Epithelial cell of proximal tubule (primary cell): ENCODE data around the gene STK33. TPM values are rescaled to one million over a fixed set of nuclear protein-coding genes. Genes with fewer than 3 reads are reported as not detected.

Source experiments
- DNase-seq: peaks from one replicate; pipeline ENCODE4 v3.0.0-alpha.2; 2011; ENCODE audit warnings: low read depth
- H3K4me3 ChIP-seq: 2 replicates; pipeline ENCODE4 v1.5.1; 2011; ENCODE audit warnings: low read depth, mild to moderate bottlenecking, low read length
- CTCF ChIP-seq: conservative IDR thresholded peaks from 2 replicates; pipeline ENCODE4 v1.5.1; 2012; ENCODE audit warnings: low read depth, mild to moderate bottlenecking, low read length
- total RNA-seq: library from RNA; depleted of rRNA; stranded (reverse); fragments of >200 nt; gene quantifications from 2 replicates; pipeline ENCODE4 v1.2.3, GENCODE V29; 2015

Gene STK33
- total RNA-seq, 1 donor from 2014 or later: 14.4 TPM

GRCh38 chr11:8533332-8533731 lies 60.7 kb downstream of the STK33 start:
- H3K4me3 ChIP-seq: no peak overlapping the region
- DNase-seq: peak; percentile 3
- TF ChIP-seq CTCF: peak; percentile 40

GRCh38 chr11:8532475-8532874 lies 61.6 kb downstream of the STK33 start:
- no peak for TF ChIP-seq CTCF
- DNase-seq: no peak
- H3K4me3 ChIP-seq: no peak overlapping the region

GRCh38 chr11:8531982-8532381 lies 62.0 kb downstream of the STK33 start:
- DNase-seq: no peak
- TF ChIP-seq CTCF: no peak
- H3K4me3 ChIP-seq: no peak overlapping the region

GRCh38 chr11:8531312-8531711 lies 62.7 kb downstream of the STK33 start:
- no peak overlapping the region for H3K4me3 ChIP-seq
- TF ChIP-seq CTCF: no peak
- no peak for DNase-seq

GRCh38 chr11:8527939-8528338 lies 66.1 kb downstream of the STK33 start:
- peak; percentile 13 for DNase-seq
- no peak overlapping the region for H3K4me3 ChIP-seq
- no peak for TF ChIP-seq CTCF

GRCh38 chr11:8523396-8523795 lies 70.6 kb downstream of the STK33 start:
- DNase-seq: no peak
- no peak overlapping the region for H3K4me3 ChIP-seq
- TF ChIP-seq CTCF: no peak

- TF ChIP-seq CTCF: no peak
- DNase-seq: no peak
- H3K4me3 ChIP-seq: no peak overlapping the region
These were observed 81.5 kb downstream of the STK33 start for GRCh38 chr11:8512547-8512946.
